Mesendoderm (in vitro differentiated cells): ENCODE measurements around the gene PTK7.
A peak's percentile ranks its signal among the peaks of the same experiment; 100 is the strongest.

ENCODE experiments used
- DNase-seq: peaks from one replicate; pipeline ENCODE4 v3.0.0; 2013
- H2AK5ac ChIP-seq: 2 replicates; pipeline ENCODE4 v1.6.1; 2013; ENCODE audit warnings: low read length, inconsistent platforms
- H2BK120ac ChIP-seq: 2 replicates; pipeline ENCODE4 v1.6.1; 2013; ENCODE audit warnings: low read depth, mild to moderate bottlenecking, low read length, moderate library complexity, mixed read lengths
- H2BK15ac ChIP-seq: replicated peaks from 2 replicates; pipeline ENCODE4 v1.6.1; 2013; ENCODE audit warnings: low read depth, mild to moderate bottlenecking, moderate library complexity
- H2BK5ac ChIP-seq: 2 replicates; pipeline ENCODE4 v1.6.1; 2013; ENCODE audit warnings: low read length, inconsistent platforms
- H3K18ac ChIP-seq: 2 replicates; pipeline ENCODE4 v1.6.1; 2013; ENCODE audit warnings: mild to moderate bottlenecking, low read length, mixed read lengths
- H3K23ac ChIP-seq: one replicate; pipeline ENCODE4 v1.6.1; 2013; ENCODE audit warnings: low read length
- H3K27ac ChIP-seq: 2 replicates; pipeline ENCODE4 v1.5.1; 2013; ENCODE audit warnings: low read depth, mild to moderate bottlenecking, inconsistent platforms, low read length, moderate library complexity
- H3K27me3 ChIP-seq: 2 replicates; pipeline ENCODE4 v1.6.1; 2013; ENCODE audit warnings: low read length, control low read depth, mild to moderate bottlenecking, inconsistent platforms; ENCODE audit not compliant: insufficient read depth, poor library complexity
- H3K36me3 ChIP-seq: 2 replicates; pipeline ENCODE4 v1.6.1; 2013; ENCODE audit warnings: low read length, inconsistent platforms; ENCODE audit not compliant: control insufficient read depth, insufficient read depth
- H3K4ac ChIP-seq: one replicate; pipeline ENCODE4 v1.6.1; 2013; ENCODE audit warnings: low read depth, mild to moderate bottlenecking, low read length, moderate library complexity
- H3K4me1 ChIP-seq: 2 replicates; pipeline ENCODE4 v1.6.1; 2013; ENCODE audit warnings: low read depth, low read length, inconsistent platforms; ENCODE audit not compliant: control insufficient read depth
- H3K4me2 ChIP-seq: 2 replicates; pipeline ENCODE4 v1.6.1; 2013; ENCODE audit warnings: low read length
- H3K4me3 ChIP-seq: 2 replicates; pipeline ENCODE4 v1.5.1; 2013; ENCODE audit warnings: mild to moderate bottlenecking, low read length
- H3K56ac ChIP-seq: one replicate; pipeline ENCODE4 v1.6.1; 2013; ENCODE audit warnings: low read length
- H3K79me1 ChIP-seq: 2 replicates; pipeline ENCODE4 v1.6.1; 2013; ENCODE audit warnings: low read length, inconsistent platforms
- H3K79me2 ChIP-seq: 2 replicates; pipeline ENCODE4 v1.6.1; 2013; ENCODE audit warnings: mild to moderate bottlenecking, low read length; ENCODE audit not compliant: control insufficient read depth, insufficient read depth
- H3K9ac ChIP-seq: 2 replicates; pipeline ENCODE4 v1.6.1; 2013; ENCODE audit warnings: low read length, inconsistent platforms
- H4K5ac ChIP-seq: one replicate; pipeline ENCODE4 v1.6.1; 2013; ENCODE audit warnings: low read length
- H4K8ac ChIP-seq: one replicate; pipeline ENCODE4 v1.6.1; 2013; ENCODE audit warnings: low read depth, mild to moderate bottlenecking, control low read depth, low read length, moderate library complexity
- WGBS: extraction: QIAGEN DNeasy Blood & Tissue Kit; methylation state at CpG from one replicate; pipeline ENCODE4 v1.1.7; 2013; ENCODE audit warnings: low lambda C conversion rate, missing lambda C conversion rate; ENCODE audit not compliant: insufficient coverage; ENCODE audit errors: extremely low coverage; 5-methylcytosine and 5-hydroxymethylcytosine counted together

PTK7 gene

DNA sequence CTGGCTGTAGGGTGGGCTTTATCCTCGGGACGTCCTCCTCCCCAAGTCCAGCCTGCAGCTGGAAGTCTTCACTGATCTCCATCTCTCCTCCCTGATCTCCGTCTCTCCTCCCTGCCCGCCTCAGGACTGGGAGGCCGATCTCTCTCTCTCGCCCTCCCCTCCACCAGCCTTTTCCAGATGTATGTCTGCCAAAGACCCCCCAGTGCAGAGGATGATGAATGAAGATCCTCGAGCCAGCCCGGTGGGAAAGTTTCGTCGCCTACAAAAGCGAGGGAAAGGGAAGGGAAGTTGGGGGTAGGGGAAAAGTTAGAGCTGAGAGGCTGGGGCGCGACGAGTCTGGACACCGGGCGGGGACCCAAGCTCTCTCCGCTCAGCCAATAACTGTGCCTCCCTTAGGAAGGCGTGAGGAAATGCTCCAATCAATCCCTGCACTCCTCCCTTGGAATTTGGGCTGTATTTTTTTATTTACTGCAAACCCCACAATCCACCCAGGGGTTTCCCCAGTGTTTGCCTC, 94.4 kb downstream of the PTK7 start:
- H3K79me2 ChIP-seq: peaks cover 20% of the 10 kb centered on the region
- peak overlapping the region; percentile 51 for H3K18ac ChIP-seq
- H3K4me1 ChIP-seq: peaks cover 13% of the 10 kb centered on the region
- no peaks in the 10 kb centered on the region for H3K27me3 ChIP-seq
- peaks cover 17% of the 10 kb centered on the region for H3K79me1 ChIP-seq
- peak overlapping the region; percentile 44 for H4K8ac ChIP-seq
- peak; percentile 95 for DNase-seq
- H3K23ac ChIP-seq: no peak overlapping the region
- H3K27ac ChIP-seq: peak overlapping the region; percentile 89
- peak overlapping the region; percentile 91 for H3K56ac ChIP-seq
- no CpG with 5 or more reads among the region's 18 CpGs for WGBS
- no peak overlapping the region for H2BK120ac ChIP-seq
- no peak overlapping the region for H2AK5ac ChIP-seq
- H3K4me2 ChIP-seq: peak overlapping the region; percentile 94
- H4K5ac ChIP-seq: no peak overlapping the region
- H2BK5ac ChIP-seq: peak overlapping the region; percentile 57
- H3K4ac ChIP-seq: peak overlapping the region; percentile 56
- H3K36me3 ChIP-seq: peaks cover 1% of the 10 kb centered on the region
- no peak overlapping the region for H2BK15ac ChIP-seq
- H3K4me3 ChIP-seq: peak overlapping the region; percentile 73
- H3K9ac ChIP-seq: peak overlapping the region; percentile 85

DNA sequence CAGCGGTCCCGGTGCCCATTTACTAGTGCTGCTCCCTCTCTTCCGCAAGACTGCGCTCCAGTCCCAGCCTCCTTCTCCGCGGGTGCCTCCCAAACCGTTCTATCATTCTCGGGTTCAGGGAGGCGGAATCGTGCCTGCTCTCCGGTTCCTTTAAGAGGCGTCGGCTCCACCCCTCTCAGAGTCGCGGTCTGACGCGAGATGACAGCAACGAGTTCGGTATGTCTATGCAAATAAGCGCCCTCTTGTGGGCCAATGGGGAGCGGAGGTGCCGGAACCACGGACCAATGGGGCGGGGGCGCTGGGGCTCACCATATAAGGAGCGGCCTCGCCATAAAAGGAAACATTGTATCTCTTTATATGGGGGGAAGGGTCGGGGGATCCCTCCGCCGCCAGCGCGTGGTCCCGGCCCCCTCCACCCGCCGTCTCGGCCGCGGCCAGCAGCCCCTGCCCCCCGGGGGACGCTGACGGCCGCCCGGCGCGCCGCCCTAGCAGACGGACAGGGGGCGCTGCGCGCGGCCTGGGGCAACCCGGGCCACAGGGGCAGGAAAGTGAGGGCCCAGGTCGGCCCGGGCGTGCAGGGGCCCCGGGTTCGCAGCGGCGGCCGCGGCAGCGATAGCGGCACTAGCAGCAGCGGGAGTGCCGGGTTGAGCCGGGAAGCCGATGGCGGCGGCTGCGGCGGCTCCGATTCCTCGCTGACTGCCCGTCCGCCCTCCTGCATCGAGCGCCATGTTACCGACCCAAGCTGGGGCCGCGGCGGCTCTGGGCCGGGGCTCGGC, 95.0 kb downstream of the PTK7 start, which contains the start of gene SRF:
Gene SRF, plus strand, starts transcription at position 339 of the 776 bp plus-strand sequence. Its CDS starts 388 bp downstream, at position 727.
- WGBS: no CpG with 5 or more reads among the region's 83 CpGs
- H3K27ac ChIP-seq: peak within 1 kb of the TSS; percentile 89
- H3K56ac ChIP-seq: peak within 1 kb of the TSS; percentile 98
- H4K8ac ChIP-seq: peak within 1 kb of the TSS; percentile 44
- peaks cover 7% of the 10 kb centered on the region for H3K36me3 ChIP-seq
- peak within 1 kb of the TSS; percentile 68 for H2BK5ac ChIP-seq
- H3K4ac ChIP-seq: peak within 1 kb of the TSS; percentile 98
- no peak within 1 kb of the TSS for H4K5ac ChIP-seq
- peaks cover 23% of the 10 kb centered on the region for H3K79me2 ChIP-seq
- H3K27me3 ChIP-seq: no peaks in the 10 kb centered on the region
- H3K9ac ChIP-seq: peak within 1 kb of the TSS; percentile 94
- peak within 1 kb of the TSS; percentile 94 for H3K4me2 ChIP-seq
- H3K18ac ChIP-seq: peak within 1 kb of the TSS; percentile 99
- peaks cover 23% of the 10 kb centered on the region for H3K79me1 ChIP-seq
- H2BK15ac ChIP-seq: no peak within 1 kb of the TSS
- peaks cover 13% of the 10 kb centered on the region for H3K4me1 ChIP-seq
- H2BK120ac ChIP-seq: peak within 1 kb of the TSS; percentile 78
- H2AK5ac ChIP-seq: no peak within 1 kb of the TSS
- DNase-seq: peak; percentile 100
- H3K23ac ChIP-seq: no peak within 1 kb of the TSS
- peak within 1 kb of the TSS; percentile 93 for H3K4me3 ChIP-seq

DNA sequence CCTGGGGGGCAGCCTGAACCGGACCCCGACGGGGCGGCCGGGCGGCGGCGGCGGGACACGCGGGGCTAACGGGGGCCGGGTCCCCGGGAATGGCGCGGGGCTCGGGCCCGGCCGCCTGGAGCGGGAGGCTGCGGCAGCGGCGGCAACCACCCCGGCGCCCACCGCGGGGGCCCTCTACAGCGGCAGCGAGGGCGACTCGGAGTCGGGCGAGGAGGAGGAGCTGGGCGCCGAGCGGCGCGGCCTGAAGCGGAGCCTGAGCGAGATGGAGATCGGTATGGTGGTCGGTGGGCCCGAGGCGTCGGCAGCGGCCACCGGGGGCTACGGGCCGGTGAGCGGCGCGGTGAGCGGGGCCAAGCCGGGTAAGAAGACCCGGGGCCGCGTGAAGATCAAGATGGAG, 95.6 kb downstream of the PTK7 start:
- Histone ChIP-seq H3K9ac (peak overlapping the region; percentile 94), H3K79me1 (peaks cover 28% of the 10 kb centered on the region), H2BK15ac (no peak overlapping the region), H3K27me3 (no peaks in the 10 kb centered on the region), H3K27ac (peak overlapping the region; percentile 73), H4K8ac (peak overlapping the region; percentile 30), H2BK5ac (no peak overlapping the region), H3K56ac (peak overlapping the region; percentile 98), H3K4me1 (peaks cover 13% of the 10 kb centered on the region), H3K79me2 (peaks cover 23% of the 10 kb centered on the region), H2BK120ac (peak overlapping the region; percentile 78), H3K4me3 (peak overlapping the region; percentile 93), H3K4me2 (peak overlapping the region; percentile 48), H3K36me3 (peaks cover 7% of the 10 kb centered on the region), H3K18ac (peak overlapping the region; percentile 99), H2AK5ac (no peak overlapping the region), H4K5ac (no peak overlapping the region), H3K23ac (no peak overlapping the region), H3K4ac (peak overlapping the region; percentile 98)
- WGBS: no CpG with 5 or more reads among the region's 57 CpGs
- no peak for DNase-seq

DNA sequence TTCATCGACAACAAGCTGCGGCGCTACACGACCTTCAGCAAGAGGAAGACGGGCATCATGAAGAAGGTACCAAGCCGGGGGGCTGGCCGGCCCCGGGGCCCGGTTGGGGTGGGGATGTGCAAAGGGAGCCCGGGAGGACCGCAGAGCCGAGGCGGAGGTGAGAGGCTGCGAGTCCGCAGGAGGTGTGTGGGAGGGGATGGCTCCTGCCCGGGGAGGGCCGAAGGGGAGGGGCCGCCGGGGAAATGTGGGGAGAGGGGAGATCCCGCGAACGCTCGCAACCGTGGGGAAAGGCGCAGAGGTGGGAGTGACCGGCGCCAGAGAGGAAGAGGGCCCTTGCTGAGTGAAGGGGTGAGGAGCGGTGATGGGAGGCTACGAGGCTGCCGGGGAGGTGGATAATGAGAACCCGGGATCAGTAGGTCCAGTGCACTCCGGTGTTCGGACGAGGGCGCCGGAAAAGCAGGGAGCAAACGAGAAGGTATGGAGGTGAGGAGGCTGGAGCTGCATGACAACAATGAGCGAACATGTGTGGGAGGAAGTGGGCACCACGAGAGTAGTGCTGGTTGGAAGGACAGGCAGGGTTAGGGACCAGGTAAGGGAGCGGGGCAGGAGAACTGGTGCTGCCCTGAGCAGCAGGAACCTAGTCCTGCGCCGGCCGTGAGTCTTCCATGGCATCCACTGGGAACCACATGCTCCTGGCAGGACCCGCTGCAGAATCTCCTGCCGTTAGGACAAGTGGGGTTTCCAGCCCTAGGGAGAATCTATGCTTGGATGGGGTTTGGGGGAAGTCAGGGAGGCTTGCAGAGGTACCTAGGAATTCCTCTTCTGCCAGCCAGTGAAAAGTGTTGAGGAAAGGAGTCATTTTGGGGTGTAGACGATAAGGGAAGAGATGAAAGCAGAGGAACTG, 96.2 kb downstream of the PTK7 start:
- Histone ChIP-seq H2BK5ac (peak overlapping the region; percentile 58), H3K27ac (peak overlapping the region; percentile 73), H3K27me3 (no peaks in the 10 kb centered on the region), H2BK120ac (peak overlapping the region; percentile 78), H2AK5ac (peak overlapping the region; percentile 90), H3K56ac (peak overlapping the region; percentile 98), H3K79me1 (peaks cover 28% of the 10 kb centered on the region), H3K4me1 (peaks cover 13% of the 10 kb centered on the region), H3K4me3 (peak overlapping the region; percentile 93), H3K18ac (peak overlapping the region; percentile 99), H3K79me2 (peaks cover 23% of the 10 kb centered on the region), H3K36me3 (peaks cover 7% of the 10 kb centered on the region), H3K4ac (peak overlapping the region; percentile 98), H4K5ac (no peak overlapping the region), H3K4me2 (peak overlapping the region; percentile 99), H3K9ac (peak overlapping the region; percentile 94), H4K8ac (peak overlapping the region; percentile 30), H3K23ac (no peak overlapping the region), H2BK15ac (no peak overlapping the region)
- no CpG with 5 or more reads among the region's 46 CpGs for WGBS
- peak; percentile 57 for DNase-seq

DNA sequence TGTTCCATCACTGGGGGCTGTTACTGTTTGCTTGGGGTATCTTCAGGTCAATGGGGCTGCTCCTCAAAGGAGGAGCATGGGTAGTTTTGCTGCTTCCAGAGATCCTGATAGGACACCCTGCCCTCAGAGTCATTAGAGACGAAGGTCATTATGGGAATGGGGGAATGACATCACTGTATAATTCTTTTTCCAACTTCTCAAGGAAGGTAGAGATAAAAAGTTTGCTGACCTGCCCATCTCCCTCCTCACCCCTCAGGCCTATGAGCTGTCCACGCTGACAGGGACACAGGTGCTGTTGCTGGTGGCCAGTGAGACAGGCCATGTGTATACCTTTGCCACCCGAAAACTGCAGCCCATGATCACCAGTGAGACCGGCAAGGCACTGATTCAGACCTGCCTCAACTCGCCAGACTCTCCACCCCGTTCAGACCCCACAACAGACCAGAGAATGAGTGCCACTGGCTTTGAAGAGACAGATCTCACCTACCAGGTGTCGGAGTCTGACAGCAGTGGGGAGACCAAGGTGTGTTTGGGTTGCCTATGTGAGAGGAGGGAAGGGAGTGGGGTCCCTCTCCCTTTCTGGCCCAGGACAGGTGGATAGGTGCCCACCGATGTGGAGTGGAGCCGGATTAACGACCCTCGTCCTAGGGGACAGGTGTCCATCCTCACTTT, 97.6 kb downstream of the PTK7 start:
- Histone ChIP-seq H4K8ac (no peak overlapping the region), H3K23ac (no peak overlapping the region), H3K79me2 (peaks cover 23% of the 10 kb centered on the region), H4K5ac (no peak overlapping the region), H3K4me3 (no peak overlapping the region), H3K27ac (peak overlapping the region; percentile 13), H3K4ac (no peak overlapping the region), H3K9ac (peak overlapping the region; percentile 94), H3K4me2 (peak overlapping the region; percentile 99), H3K36me3 (peaks cover 13% of the 10 kb centered on the region), H2BK120ac (no peak overlapping the region), H3K27me3 (no peaks in the 10 kb centered on the region), H3K56ac (peak overlapping the region; percentile 98), H2BK15ac (no peak overlapping the region), H2BK5ac (peak overlapping the region; percentile 4), H3K4me1 (peaks cover 13% of the 10 kb centered on the region), H3K79me1 (peaks cover 28% of the 10 kb centered on the region), H3K18ac (no peak overlapping the region), H2AK5ac (no peak overlapping the region)
- no peak for DNase-seq
- no CpG with 5 or more reads among the region's 11 CpGs for whole genome bisulfite sequencing
